T-helper 22 cell (primary cell): ENCODE data around the gene IRX2.

ENCODE experiments used
- DNase-seq: peaks from one replicate; pipeline ENCODE4 v3.0.0-alpha.2; 2020; ENCODE audit warnings: low read depth

The IRX2 gene

DNA sequence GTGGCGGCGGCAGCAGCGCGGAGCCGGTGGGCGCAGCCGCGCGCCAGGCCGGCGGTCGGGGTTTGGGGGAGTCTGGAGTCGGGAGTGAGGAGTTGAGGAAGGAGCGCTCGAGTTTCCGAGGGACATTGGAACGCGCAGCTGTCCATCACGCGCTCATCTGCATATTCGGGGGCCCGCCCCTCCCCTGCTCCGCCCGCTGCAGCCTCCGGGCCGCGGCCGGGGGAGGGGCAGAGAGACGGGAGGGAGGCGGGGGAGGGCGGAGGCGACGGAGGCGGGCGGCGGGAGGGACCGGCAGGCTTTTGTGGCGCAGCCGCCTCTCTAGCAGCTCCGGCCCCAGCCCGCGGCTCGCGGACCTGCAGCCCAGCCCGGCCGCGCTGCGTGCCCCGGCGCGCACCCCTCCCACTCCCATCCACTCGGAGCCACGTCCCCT, at the start of gene IRX2:
TSS of gene IRX2 (minus strand) at position 86 of the 430 bp plus-strand sequence. CDS start 264 bp downstream, outside the sequence.
- no peak for DNase-seq

DNA sequence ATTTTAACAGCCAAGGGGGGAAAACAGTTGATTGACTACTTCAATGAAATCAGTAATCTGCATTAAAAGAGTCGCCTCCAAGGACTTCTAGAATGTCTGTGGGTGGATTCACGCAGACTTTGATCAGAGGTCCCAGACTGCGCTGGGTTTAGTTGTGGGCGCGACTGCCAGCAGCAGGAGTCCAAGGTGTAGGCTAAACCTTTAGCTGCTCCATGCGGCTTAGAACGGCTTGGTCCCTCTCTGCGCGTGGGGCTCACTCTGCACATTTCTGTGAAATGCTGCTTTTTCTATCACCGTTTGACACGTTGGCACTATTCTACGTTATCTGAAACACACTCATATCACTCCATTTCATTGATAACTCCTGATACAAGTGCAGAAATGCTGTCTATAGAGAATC, 48.6 kb upstream of the IRX2 start:
- DNase-seq, result no peak

DNA sequence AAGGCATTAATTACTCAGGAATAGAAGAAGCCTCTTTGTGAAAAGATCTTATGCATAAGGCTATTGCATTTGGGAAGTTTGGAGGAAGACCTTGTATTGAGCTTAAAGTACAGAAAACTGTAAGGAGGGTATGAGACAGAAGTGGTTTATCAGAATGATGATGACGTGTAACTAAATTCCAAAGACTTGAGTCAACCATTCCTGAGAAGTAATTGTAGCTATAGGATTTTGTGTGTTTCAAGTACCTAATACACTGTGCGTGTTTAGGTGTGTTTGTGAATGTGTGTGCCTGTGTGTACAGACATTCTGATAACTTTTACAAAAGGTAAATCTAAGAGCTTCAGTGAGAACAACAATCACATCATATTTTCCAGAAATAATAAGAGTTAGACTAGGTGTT, 46.5 kb upstream of the IRX2 start:
- no peak for DNase-seq

DNA sequence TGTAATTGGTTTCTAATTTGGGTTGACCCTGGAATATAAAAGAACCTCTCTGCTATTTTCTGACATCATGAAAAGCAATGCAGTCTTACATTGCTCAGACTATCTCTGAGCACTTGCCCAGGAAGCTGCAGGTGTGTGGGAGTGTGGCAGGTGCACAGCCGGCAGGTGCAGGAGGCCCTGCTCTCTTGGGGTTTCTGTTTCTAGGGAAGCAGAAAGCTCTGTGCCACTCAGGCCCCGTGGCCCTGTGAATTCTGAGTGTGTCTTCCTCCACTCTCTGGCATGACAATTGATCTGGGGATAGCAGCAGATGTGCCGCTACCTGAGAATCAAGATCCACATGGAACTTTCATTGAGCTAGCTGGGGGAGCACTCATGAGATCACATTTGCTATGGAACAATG, 45.7 kb upstream of the IRX2 start:
- no peak for DNase-seq

DNA sequence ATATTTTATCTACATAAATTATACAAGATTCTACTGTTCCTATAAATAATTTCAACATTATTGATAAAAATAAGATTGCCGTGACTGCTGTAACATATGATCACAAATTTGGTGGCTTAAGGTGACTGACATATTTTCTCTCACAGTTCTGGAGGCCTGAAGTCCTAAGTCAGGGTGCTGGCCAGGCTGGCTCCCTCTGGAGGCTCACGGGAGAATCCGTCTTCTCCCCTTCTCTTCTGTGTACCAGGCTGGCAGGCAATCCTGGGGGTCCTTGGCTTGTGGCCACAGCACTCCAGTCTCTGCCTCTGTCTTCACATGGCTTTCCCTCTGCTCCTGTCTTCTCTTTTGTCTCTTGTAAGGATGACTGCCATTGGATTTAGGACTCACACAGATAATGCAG, 31.7 kb upstream of the IRX2 start:
- no peak for DNase-seq

DNA sequence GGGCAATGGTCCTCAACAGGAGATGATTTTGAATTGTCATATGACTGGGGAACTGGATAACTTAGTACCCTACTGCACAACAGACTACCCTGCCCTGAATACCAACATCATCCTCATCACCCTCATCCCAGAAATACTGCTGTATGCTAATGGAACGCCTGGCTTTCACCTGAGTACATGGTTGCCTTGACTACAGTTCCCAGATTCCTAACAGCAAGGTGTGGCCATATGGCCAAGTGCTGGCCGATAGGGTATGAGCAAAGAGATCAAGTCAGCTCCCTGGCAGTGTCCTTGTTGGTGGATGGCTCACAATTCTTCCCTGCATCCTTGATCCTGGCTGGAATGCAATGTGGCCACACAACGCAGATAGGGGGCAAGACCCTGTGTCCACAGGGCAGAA, 31.2 kb upstream of the IRX2 start:
- no peak for DNase-seq

DNA sequence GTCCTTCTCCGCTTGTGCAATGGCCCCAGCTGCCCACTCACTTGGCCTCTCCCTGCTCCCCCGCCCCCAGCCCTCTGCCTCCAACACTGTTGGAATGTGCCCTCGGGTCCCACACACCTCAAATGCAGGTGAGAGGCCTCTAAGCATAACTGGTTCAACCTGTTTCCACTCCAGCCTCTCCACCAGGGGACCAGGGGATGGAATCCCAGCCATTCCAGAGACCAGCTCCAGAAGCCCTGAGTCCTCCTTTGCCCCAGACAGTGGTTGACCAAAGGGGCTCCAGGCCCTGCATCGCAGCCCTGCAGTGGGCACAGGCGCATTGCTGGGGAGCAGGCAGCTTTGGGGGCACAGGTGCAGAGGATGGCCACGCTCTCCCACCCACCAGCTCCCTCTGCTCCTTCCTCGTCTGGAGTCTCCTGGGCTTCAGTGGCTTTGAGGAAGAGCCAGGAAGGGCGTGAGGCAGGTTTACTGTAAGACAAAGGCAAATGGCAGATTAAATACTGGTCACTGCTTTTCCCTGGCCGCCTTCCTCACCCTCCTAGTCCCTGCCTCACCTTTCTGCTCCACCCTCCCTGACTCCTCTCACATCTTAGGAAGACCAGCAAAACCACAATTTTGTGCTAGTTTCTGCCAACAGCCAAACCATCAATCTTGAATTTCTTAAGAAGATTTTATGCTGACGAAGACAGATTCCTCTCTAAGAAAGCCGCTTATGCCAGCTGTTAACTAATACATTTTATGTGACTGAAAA, 29.1 kb upstream of the IRX2 start:
- DNase-seq, result no peak

DNA sequence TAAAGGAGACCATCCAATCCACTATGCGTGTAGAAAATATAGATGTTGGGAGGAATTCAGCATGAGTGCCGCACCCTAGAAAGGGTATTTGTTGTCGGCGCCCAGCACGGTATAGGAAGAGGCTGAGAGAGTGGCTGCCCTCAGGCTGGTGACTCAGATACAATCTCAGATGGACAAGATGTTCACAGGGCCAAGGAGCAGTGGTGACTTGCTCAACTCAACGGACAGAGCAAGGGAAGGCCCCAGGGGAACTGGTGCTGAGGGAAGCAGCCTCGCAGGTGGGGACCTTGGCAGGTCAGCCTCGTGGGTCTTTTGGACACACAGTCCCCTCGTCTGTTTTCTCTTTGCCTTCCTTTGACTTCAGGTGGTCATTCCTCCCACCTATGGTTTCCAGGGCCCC, 28.0 kb upstream of the IRX2 start:
- no peak for DNase-seq

DNA sequence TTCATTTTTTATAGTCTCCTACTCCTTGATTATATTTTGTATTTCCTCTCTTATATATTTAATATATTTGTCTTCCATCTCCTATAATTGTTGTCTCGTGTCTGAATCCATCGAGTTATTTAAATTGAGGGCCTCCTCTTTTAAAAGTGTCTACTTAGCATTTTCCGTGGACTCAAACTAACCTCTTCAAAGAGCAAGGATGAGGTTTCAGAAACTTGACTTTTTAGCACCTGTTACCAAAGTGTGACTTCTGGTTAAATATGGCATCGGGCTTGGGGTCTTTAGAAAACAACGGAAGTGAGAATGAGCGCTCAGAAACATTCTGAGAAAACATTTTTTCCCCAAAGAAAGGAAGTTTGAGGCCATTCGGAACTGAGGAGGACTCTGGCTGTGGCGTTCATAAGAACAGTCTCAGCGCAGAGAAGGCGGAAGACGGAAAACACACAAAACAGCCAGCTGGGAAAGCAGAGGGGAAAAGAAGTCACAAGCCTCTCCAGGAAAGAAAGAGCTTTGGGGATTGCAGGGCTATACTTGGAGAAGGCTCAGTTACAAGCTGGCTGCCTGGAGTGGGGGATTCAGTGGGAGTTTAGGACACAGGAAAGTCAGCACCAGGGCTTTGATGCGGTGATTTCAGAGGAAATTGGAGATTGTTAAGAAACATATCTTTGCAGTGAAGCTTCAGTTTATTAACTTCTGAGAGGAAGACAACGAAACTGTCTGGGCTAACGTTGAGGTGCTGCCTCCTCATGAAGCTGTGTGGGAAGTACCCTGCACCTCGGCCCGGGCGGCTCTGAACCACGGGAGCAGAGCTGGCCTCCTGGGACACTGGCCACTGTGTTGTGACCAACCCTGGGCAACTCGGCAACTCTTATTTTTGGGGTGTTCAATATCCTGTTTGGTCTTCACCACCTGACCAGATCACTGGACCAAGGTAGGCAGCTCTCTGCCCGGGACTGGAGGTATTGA, 25.1 kb upstream of the IRX2 start:
- DNase-seq, result no peak

DNA sequence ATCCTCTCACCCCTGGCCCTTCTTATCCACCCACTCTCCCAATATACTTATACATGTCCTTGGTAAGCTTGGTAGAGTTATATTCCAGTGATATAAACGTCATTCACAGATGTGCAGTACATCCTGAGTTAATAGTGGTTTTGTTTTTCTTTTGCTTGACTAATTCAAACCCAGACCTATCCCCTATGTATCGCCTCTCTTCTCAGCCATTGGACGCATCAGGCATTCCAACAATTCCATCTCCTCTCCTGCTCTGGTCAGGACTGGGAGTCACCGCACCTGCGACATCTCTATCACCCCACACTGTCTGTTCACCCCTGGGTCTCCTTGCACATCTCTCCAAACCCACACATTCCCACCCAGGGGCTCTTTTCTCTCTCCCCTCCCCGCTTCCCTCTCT, 21.9 kb upstream of the IRX2 start:
- no peak for DNase-seq

DNA sequence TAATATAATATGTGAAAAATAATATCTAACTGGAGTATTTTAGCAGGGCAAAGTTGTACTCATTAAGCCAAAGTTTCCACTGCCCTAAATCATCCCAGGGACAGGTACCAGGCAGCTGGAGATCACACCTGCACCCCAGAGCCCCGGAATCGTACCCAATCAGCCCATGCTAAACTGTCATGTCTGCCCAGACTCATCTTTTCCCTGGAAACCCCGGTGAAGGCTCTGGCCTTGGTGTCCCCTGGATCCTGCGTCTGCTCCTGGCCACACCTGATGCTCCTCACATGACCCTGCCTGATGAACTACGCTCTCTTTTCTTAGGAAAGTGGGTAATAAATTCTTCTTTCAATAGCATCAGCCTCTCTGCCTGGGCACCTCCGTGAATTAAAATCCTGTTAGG, 15.6 kb upstream of the IRX2 start:
- no peak for DNase-seq

DNA sequence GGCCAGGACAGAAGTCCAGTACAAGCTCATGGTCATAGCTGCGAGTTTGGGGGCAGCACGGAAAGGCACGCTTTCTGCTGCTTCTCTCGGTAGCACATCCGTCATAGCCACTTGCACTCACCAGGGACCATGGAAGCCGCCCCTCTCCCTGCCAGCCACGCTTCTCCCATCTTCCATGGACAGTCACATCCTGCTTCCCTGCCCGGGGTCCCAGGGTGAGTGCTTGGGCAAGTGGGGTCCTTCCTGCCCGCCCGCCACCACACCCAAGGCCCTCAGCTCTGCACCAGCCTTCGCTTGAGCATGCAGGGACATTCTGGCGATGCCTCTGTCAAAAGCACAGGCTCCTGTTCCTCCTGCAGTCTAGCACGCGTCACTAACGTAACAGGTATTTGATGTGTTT, 13.1 kb upstream of the IRX2 start:
- DNase-seq, result no peak

DNA sequence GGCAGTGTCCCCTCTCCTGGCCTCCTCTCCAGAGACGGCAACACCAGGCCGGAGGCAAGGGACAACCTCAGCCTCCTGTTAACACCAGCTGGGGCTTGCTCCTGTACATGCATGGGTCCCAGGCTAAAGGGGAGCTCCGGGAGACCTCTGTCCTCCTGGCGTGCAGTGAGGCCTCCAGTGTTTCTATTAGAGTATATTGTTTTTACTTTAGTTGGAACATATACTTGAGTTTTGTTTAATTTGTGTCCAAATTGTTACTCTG, 12.0 kb upstream of the IRX2 start:
- no peak for DNase-seq

DNA sequence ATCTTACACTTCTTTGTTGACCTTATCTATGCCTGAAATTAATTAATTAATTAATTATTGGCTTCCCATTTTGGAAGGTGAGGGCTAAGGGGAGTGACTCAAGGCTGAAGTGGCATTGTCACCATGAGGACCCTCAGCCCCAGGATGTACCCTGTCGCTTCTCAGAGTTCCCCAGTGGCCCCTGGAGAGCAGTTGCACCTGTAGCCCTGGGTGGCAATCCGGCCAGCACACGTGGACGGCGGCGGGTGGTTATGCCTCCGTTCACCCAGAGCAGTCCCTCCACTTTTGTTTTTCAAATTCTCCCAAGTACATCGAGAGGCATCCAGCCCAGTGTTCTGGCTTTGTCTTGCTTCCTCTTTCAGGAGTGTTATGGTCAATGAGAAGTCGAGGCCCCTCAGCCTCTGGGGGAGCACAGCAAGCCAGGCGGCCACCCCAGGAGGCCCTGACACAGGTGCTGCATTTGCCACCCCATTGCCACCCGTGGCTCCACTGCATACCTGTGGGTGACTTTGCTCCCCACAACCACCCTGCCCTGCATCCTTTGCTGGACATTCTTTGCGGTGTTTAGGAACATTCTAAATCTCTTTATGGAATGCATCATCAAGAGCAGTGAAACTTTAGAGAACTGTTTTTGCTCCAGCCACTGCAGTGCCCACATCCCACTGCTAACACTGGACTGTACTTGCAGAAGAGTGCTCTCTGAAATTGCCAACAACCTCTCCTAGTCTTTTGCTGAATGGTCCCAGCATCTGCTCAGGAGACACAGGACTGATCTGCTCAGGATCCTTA, 11.5 kb upstream of the IRX2 start:
- no peak for DNase-seq

DNA sequence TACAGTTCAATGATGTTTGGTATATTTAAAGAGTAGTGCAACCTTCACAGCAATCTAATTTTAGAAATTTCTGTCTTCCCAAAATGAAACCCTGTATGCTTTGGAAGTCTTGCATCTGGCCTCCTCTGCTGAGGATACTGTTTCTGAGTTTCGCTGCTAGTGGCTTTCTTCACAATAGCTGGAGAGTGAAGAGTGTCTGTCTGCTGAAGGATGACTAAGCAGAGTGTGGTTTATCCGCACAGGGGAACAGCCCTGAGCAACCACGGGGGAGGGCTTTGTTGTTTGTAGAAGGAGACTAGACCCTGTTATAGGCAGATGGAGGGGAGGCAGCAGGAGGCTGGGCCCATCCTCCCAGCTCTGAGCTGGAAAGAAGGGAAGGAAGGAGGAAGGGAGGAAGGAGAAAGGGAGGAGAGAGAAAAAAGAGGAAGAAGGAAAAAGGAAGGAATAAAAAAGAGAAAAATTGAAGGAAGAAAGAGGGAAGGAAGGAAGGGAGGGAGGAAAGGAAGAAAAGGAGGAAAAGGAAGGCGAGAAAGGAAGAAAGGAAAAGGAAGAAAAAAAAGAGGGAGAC, 10.5 kb upstream of the IRX2 start:
- DNase-seq, result no peak

DNA sequence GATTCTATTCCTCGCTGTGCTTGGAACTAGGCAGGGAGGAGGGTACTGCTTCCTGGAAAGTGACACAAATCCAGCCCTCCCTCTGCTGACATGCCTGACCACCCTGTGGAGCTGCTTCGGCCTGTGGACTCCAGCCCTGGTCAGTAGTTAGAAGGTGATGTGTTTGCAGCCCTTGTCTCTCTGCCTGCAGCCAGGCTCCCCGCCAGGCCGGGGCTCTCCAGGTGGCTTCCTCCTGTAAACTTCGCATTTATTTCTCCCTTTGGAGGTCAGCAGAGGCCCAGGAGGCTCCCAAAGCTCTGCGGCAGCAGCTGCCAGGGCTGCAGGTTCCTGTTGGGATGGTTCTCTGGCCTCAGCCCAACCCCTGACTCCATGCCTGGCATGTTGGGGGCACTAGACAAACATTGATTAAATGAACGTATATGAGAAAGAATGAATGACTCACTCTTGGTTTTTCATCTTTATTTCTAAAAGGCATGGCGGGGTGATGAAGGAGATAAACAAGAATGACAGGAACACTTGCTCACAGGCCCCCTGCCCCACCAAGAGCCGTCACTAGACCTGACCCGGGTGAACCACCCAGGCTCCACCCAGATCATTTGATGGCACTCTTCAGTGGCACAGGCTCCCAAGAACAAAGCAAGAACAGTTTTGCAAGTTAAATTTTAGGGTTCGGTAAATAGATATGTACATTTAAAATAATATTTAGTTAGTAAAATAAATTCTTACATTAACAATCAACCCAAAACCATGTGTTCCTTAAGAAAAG, 8.4 kb upstream of the IRX2 start:
- no peak for DNase-seq

DNA sequence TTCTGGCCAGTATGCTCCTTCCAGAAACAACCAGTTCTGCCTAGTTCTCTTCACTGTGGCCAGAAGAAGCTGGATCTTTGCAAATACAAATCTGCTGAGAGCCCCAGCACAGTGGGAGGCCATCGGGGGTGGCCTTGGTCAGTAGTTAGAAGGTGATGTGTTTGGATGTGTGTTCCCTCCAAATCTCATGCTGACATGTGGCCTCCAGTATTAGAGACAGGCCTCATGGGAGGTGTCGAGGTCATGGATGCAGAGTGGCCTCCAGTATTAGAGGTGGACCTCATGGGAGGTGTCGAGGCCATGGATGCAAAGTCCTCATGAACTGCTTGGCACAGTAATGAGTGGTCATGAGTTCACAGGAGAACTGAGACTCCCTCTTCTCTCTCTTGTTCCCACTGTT, 7.6 kb upstream of the IRX2 start:
- no peak for DNase-seq

DNA sequence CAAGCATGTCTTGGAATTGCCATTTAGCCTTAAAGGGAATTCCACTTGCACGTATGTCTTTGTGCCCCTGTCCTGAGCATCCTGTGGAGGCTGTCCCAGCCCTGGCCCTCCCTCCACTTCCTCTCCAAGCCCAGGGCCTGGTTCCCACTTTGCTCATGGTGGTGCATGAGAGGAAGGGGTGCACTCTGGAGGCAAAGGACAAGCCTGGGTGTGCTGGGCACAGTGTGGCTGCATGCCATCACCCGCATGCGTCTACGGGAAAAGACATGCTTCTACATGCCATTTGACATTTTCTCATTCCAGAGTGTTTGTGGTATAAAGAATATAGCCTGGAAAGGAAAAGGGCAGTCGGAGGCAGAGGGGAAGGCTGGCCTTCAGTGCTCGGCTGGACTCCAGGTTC, 7.2 kb upstream of the IRX2 start:
- DNase-seq, result no peak

DNA sequence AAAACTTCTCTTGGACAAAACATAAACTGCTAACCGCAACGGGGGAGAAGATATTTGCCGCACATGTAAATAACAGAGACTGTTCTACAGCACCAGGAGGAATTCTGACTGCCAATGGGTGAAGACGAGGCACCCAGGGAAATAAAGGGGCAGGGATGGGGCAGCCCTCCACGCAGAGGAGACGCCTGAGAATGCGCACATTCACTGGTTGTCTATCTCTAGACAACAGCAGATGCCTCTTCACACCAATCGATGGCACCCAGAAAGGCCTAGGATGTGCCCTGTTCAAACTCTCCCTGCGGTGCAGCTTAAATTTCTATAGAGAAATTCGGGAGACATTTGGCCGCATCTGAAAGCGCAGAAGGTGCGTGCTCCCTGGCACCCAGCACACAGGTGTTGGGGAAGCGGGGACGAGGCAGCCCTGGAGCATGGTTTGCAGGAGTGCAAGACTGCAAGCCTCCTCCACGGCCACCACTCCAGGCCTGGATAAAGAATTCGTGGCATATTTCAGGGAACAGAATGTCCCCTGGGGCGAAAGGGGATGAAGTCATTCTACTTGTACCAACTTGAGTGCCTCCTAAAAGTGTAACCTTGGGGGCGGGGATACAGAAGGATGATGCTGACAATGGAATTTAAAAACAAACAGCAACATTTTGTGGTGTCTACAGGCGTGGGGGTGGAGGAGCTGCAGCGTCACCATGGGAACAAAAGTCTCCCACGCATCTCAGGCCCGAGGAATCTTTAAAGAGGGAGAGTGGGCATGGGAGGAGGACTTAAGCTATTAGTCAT, 6.3 kb upstream of the IRX2 start:
- no peak for DNase-seq

DNA sequence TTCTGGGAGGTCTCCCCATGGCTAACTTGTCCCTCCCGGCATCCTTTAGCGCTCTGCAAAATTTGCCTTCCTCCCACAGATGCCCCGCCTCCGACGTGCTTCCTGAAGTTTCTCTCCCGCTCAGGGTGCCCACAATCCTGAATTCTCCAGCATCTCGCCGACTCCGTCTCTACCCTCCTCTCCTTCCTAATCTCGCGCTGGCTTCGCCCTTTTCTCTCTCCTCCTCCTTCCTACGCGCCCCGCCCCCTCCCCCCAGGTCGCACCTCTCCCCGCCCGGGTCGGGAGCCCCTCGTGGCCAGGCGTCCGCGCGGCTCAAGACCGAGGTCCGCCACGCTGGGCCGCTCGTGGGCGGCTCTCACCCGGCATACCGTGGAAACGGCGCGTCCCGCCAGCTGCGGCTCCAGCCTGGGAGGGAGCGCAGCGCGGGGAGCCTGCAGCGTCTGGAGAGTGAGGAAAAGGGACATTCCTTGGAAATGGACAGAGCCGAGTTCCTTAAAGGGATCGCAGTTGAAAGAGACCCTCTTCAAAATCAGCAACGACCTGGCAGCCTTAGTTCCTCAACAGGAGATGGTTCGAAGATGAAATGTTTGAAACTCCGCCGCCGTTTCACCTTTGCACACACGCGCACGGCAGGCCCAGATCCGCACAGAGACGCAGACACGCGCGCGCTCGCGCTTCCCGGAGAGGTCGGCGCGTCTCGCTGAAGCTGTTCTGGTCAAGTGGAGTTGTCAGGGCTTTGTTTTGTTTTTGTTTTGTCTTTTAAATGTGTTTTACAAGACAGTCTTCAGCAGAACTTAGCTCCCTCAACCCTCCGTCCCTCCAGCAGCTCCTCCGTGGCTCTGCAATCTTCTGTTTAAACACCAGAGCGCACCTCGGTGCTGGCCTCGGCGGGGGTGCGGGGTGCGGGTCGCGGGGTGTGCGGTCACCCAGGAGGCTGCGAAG, 5.0 kb upstream of the IRX2 start:
- DNase-seq, result no peak
